HG03575 (cell line): ENCODE results near the gene SWSAP1.
A peak's percentile ranks its signal among the peaks of the same experiment; 100 is the strongest.
"Not testable (repeated sequence)": the region's sequence is repeated elsewhere in the genome, so short reads cannot be mapped to it uniquely, and the experiment has no call there.

Experiments used
- ATAC-seq: cut with Tn5 transposase; IDR thresholded peaks from one replicate; pipeline ENCODE4 v1.9.1; 2021; ENCODE audit not compliant: unreplicated experiment, insufficient number of reproducible peaks, low FRiP score; ENCODE audit errors: extremely low read depth

The SWSAP1 gene

DNA sequence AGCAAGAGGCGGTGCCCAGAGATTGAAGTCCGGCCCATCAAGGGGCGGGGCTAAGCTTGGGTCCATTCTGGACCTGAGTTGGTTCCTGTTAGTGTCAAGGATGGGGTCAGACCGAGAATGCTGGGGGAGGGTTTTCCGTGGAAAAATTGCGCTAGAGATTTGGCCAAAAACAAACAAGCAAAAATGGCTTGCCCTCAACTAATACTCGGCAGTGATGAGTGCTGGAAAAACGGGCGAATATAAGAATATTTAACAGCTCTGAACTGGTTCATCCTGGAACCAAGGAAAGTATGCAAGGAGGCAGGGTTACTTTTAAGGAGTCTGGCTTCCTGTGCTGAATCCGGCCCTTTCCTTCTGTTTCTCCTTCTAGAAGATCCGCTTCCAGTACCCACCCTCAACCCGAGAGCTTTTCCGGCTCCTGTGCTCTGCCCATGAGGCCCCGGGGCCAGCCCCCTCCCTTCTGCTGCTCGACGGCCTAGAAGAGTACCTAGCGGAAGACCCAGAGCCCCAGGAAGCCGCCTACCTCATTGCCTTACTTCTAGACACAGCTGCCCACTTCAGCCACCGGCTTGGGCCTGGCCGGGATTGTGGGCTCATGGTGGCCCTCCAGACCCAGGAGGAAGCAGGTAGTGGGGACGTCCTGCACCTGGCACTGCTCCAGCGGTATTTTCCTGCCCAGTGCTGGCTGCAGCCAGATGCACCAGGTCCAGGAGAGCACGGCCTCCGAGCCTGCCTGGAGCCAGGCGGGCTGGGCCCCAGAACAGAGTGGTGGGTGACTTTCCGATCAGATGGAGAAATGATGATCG lies 880 bp downstream of the SWSAP1 start:
- ATAC-seq: no peak

DNA sequence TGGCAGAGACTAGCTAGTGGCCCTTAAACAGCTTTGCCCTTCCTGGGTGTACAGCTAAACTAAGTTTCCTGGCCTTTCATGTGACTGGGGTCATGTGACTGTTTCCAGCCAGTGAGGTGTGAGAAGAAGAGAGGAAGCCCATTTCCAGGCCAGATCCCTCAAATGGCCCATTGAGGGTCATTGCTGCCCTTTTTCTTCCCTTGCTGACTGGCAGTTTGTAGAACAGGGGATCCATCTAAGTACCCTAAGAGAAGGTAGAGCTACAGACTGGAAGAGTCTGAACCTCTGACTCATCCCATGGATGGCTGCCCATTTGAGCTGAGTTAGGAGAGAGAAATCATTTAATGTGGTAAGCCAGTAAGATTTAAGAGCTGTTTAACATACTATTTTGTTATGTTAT lies 2.8 kb downstream of the SWSAP1 start:
- ATAC-seq: no peak

DNA sequence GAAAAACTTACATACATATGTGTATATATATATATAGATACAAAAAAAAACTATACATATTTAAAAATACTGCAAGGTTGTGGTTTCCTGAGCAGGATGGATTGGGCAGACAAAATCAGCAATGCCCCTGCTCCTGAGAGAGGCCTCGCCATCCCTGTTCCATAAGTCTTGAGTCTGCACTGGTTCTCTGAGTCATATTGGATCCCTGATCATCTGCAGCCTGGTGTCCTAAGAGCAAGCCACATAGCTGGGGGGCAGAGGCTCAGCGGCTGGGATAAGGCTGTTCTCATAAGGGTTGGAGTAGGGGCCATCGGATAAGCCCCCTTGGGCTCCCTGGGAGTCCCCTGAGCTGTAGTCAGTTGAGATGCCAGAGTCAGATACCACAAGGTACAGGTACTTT lies 3.3 kb downstream of the SWSAP1 start:
- no peak for ATAC-seq

DNA sequence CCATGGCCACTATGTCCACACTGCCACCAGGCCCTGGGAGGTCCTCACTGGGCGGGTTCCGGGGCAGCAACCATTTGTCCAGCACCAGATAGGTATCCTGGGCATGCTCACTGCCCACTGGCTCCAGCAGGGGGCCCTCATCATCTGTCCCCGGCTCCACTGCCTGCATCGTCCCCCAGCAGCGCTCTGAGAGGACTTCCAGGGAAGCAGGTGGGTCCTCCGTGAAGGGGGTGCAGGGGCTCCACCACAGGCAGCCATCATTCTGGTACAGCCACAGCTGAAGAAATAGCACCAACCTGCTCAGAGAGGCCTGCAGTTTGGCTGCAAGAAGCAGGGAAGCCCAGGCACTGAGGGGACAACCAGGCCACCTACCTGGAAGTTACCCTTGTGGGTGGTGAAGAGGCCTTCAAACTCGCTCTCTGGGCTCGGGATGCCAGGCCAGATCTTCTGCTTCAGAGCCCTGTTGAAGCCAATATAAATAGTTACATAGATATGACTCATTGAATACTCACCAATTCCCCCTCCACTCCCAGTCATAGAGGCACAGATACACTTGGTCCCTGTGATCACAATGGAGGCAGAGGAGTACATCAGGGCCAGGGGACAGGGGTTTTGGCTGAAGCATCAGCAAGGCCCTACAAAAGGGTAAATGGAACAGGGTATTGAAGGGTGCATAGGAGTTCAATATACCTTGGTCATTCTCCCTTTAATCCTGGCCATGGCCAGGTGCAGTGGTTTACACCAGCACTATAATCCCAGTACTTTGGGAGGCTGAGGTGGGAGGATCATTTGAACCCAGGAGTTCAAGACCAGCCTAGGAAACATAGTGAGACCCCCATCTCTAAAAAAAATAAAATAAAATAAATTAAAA lies 4.1 kb downstream of the SWSAP1 start:
- no peak for ATAC-seq

DNA sequence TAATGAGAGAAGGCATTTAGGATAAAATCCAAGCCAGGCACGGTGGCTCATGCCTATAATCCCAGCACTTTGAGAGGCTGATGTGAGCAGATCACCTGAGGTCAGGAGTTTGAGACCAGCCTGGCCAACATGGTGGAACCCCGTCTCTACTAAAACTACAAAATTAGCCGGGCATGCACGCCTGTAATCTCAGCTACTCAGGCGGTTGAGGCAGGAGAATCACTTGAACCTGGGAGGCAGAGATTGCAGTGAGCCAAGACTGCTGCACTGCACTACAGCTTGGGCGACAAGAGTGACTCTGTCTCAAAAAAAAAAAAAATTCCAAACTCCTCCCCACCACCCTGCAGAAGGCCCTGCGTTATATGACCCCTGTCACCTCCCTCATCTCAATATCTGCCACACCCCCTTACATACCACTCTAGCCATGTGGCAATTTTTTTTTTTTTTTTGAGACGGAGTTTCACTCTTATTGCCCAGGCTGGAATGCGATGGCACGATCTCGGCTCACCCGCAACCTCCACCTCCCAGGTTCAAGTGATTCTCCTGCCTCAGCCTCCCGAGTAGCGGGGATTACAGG lies 4.9 kb downstream of the SWSAP1 start:
- ATAC-seq: not testable (repeated sequence)

DNA sequence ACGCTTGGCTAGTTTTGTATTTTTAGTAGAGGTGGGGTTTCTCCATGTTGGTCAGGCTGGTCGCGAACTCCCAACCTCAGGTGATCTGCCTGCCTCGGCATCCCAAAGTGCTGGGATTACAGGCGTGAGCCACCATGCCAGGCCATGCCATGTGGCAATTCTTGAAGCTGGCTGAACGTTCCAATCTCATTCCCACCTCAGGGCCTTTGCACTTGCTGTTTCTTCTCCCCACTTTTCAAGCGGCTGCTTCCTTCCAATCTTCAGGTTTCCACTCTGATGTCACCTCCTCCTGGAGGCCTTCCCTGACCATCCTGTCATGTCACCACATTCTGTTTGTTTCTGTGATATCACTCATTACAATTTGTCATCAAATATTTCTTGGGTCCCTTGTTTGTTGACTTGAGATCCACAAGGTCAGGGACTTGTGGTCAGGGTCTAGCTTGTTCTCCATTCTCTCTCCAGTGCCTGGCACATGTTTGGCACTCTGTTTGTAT lies 5.4 kb downstream of the SWSAP1 start:
- ATAC-seq: no peak

DNA sequence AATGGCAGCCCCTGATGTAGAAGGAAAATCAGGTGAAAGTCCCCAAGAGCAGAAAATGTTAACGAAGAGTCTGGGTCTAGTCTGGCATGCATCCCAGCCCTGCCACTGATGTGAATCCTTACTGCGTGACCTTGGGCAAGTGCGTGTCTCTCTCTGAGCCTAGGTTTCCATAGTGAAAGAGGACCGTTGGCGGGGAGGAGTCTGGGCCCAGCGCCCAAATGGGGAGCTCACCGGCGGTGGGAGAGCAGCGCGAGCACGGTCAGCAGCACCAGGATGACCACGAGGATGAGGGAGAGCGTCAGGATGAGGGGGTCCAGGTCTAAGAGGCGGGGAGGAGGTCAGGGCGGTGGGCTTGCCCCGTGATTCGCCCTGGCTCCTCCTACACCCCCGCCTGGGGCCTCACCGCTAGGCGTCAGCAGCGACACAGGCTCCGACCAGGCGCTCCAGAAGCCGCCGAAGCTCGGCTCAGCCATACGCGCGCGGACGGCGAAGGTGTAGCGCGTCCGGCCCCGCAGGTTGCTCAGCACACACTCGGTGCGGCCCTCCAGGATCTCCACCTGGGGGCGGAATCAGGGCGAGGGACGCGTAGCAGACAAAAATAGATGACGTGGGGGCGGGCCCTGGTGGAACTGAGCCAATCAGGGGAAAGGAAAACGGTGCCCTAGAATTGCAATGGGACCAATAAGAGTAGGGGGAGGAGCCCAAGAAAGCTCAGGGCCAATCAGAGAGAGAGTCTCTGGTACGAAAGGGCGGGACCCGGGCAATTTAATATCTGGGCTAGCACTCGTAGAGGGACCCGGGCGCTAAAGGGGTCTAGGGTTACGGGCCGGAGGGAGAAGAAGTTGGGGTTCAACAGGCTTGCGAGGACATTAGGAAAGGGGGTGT lies 6.4 kb downstream of the SWSAP1 start:
- peak; percentile 40 for ATAC-seq

DNA sequence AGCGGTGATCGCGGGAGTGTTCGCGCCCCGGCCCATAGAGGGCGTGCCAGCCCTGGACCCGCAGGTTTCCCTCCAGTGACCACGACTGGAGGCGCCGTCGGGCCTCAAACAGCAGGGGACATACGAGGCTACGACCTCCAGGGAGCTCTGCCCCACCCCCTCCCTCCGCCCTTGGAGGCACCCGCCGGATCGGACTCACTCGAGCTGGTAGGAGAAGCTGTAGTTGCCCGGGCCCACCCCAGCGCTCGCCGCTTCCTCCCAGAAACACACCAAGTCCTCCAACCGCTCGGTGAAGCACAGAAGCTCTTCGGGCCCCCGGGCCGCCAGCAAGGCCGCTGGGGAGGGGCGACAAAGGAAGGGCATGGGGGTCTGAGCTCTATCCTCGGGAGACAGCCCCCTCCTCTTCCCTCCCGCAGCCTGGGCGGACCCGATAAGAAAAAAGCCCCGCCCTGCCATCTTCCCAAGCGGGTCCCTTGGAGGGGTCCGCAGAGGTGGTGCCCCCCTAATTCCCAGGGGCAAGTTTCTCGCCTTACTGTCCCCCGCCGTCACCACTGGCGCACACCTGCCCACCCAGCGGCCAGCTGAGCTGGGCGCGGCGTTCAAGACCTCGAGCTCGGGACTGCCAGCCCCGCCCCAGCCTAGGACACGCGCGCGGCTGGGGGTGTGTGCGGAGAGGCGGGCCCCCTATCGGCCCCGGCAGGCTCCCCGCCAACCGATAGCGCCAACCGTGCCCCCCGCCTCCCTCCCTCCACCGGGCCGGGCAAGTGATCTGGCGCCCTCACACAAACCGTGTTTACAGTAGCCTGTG lies 8.6 kb downstream of the SWSAP1 start:
- ATAC-seq: no peak

DNA sequence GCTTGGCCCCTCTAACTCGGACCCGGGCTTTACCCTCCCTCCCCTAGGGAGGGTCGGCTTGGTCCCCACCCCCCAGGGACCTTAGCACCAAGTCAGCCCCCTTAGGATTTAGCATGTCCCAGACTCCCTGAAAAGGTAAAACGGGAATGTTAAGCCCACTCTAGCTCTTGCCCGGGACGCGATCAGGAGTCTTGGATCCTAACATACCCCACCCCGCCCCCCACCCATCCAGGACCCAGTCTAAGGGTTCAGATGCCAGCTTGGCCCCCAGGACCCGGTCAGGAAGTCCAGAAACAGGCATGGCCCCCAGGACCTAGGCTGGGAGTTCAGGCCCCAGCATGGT lies 9.2 kb downstream of the SWSAP1 start:
- ATAC-seq: no peak

DNA sequence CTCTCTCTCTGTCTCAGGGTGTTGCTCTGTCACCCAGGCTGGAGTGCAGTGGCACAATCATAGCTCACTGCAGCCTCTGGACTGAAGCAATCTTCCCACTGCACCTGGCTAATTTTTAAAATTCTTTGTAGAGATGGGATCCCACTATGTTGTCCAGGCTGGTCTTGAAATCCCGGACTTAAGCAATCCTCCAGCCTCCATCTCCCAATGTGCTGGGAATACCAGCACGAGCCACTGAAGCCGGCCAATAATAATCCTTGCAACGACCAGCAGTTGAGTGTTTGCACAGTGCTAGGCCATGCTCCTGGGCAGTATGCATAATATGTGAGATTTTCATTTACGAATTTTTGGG lies 10.3 kb downstream of the SWSAP1 start:
- no peak for ATAC-seq

DNA sequence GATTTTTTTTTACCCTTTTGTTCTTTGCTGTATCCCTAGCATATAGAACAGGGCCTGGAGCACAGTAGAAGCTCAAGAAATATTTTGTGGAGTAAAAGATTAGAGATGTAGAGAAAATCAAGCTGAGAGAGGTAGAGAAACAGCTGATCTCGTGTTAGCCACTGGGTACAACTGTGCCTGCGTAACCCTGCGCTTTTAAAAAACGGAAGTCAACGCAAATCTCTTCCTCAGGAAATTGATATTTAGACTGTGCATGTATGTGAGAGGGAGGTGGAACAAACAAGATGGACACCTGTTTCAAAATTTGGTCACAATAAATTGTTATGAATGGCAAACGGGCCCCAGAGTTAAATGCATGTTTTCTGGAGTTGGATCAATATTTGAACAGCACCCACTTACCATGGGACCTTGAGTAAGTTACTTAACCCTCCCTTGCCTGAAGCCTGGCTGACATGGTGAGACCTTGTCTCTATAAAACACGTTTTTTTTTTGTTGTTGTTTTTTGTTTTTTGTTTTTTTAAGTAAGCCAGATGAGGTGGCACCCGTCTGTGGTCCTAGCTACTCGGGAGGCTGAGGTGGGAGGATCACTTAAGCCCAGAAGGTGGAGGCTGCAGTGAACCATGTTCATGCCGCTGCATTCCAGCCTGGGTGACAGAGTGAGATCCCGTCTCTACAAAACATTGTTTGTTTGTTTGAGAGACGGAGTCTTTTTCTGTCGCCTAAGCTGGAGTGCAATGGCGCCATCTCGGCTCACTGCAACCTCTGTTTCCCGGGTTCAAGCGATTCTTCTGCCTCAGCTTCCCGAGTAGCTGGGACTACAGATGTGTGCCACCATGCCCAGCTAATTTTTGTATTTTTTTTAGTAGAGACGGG lies 12.9 kb downstream of the SWSAP1 start:
- ATAC-seq: no peak

DNA sequence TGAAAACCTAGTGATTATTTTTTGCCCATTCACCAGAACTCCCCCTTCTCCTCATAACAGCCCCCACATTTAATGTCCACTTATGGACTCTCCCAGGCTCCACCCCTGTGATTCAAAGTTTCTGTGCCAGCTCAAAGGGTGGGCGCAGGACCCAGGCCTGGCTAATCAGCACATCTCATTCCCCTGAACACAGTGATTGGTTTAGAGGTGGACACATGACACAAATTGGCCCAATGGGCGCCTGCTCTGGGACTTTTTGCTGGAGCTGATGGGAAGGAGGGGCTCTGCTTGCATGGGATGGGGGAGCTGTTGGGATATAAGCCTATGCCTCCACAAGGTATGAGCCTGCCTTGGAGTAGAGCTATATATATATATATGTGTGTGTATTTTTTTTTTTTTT lies 15.9 kb downstream of the SWSAP1 start:
- no peak for ATAC-seq

DNA sequence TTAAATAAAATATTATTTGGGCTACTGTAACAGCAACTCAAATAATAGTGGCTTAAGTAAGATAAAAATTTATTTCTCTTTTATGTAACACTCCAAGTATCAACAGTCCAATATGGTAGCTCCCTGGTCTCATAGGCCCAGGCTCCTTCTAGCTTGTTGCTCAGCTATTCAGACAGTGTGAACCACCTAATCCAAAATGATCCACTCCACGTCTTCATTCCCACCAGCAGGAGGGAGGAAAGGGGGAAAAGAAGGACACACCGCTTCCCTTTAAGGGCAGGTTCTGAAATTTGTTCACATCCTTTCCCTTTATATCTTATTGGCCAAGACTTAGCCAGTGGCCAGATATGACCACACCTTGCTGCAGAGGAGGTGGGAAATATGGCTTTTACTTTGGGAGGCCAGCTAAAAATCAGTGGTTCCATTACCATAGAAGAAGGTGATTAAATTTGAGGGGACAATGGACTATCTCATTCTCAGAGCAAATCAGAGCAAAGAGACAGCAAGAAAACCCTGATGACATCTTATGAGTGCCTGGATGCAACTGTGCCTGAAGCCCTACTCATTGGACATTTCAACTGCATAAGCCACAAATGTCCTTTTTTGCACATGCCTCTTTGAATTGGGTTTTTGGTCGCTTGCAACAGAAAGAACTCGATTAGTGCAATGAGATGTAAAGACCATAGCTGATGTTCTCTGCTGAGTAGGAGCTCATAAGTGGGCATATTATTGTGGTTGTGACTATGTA lies 16.6 kb downstream of the SWSAP1 start:
- ATAC-seq: no peak

DNA sequence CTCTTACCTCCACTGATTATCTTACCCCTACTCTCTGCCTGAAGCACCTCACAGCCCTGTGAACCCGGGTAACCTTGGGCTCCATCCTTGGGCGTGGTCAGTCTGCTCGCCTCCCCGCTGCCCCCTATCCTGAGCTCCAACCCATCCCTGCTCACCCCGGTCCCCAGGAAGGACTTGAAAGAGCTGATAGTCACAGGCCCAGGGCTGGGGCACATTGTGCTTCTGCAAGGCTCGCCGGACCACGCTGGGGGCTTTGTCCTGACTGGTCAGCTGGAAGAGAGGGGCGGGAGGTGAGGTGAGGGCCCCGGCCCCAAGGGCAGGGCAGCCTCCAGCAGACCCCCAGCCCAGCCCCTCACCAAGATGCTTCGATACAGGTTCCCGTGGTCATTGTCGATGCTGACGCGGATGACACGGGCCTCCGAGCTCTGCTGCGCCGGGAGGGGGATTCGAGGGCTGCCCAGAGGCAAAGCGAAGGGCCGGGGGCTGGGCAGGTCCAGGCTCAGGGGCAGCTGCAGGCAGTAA lies 22.7 kb downstream of the SWSAP1 start:
- ATAC-seq: no peak

DNA sequence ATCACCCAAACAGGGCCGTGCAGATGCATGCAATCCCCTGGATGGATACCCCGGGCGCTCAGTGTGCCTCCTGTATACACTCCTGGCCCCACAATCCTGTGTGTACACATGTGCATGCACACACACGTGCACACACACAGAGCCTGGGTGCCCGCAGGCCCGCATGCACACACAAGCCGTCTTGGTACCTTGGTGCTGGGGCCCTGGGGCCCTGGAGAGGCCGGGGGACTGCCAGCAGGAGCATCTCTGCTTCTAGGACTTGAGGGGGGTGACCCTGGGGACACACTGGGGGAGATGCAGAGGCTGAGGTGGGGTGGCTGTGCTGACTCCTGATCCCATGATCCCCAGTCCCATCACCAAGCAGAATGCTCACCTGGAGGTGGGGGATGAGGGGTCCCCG lies 25.2 kb downstream of the SWSAP1 start:
- no peak for ATAC-seq

DNA sequence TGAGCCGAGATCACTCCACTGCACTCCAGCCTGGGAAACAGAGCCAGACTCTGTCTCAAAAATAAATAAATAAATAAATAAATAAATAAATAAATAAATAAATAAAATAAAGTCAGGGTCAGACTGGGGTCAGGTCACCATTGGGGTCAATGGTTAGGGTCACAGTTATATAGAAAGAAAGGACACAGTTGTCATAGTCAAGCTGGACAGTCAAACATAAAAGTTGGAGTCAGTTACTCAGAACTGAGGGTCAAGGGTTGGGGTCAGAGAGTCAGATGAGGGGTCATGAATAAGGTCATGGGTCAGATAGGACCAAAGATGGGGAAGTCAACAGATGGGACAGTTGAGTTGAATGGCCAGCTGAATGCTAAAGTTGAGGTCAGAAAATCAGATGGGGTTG lies 26.3 kb downstream of the SWSAP1 start:
- no peak for ATAC-seq
